Endothelial cell of umbilical vein (primary cell): ENCODE data around the gene INMT. TPM values are rescaled to one million over a fixed set of nuclear protein-coding genes. Genes with fewer than 3 reads are reported as not detected.

Source experiments
- BruUV-seq: library from RNA; stranded (reverse); fragments of 400-500 nt; replicated peaks from 2 replicates; lab custom pipeline; 2021; lab: Mats Ljungman, UMichigan
- CTCF ChIA-PET: fragments of 300-600, 350-600 bp; sonication (Branson Sonifier 250); formaldehyde crosslinking; loops from one replicate; lab custom pipeline; 2021; ENCODE audit warnings: antibody characterized with exemption, inconsistent platforms; lab: Charles Lee
- POLR2A ChIA-PET: fragments of 300-600, 350-600 bp; sonication (Branson Sonifier 250); formaldehyde crosslinking; loops from one replicate; lab custom pipeline; 2021; ENCODE audit warnings: antibody characterized with exemption, inconsistent platforms; lab: Charles Lee
- DNase-seq: peaks from one replicate; pipeline ENCODE4 v3.0.0-alpha.2; 2011; ENCODE audit warnings: low read depth, low spot score
- FAIRE-seq: peaks from 2 replicates; lab custom pipeline; 2011; peaks lifted over from hg19 to GRCh38; lab: Jason Lieb, UNC
- H2AFZ ChIP-seq: 2 replicates; pipeline ENCODE4 v1.6.0; 2012; ENCODE audit warnings: low read depth, low read length, control low read depth, inconsistent platforms
- H3K27ac ChIP-seq: 2 replicates; pipeline ENCODE4 v1.5.1; 2011; ENCODE audit warnings: low read depth, mild to moderate bottlenecking, control low read depth, low read length, moderate library complexity; ENCODE audit not compliant: insufficient read depth
- H3K27me3 ChIP-seq, 2 experiments: 2 replicates each; pipeline versions ENCODE4 v1.6.0 to v1.6.1; 2011; ENCODE audit warnings: low read length in 2 of 2, mixed read lengths in 1 of 2; ENCODE audit not compliant: control insufficient read depth in 2 of 2, insufficient read depth in 2 of 2
- H3K36me3 ChIP-seq, 2 experiments: 2 replicates in 1 of 2; 3 replicates in 1 of 2; pipeline ENCODE4 v1.5.1; 2011; ENCODE audit warnings: low read length in 2 of 2, mild to moderate bottlenecking in 1 of 2, moderate library complexity in 1 of 2; ENCODE audit not compliant: control insufficient read depth in 2 of 2, insufficient read depth in 2 of 2; ENCODE audit errors: extremely low read depth in 1 of 2
- H3K4me1 ChIP-seq: 3 replicates; pipeline ENCODE4 v1.5.1; 2011; ENCODE audit warnings: mild to moderate bottlenecking, low read length; ENCODE audit not compliant: control insufficient read depth, insufficient read depth; ENCODE audit errors: extremely low read depth
- H3K4me2 ChIP-seq: 2 replicates; pipeline ENCODE4 v1.6.1; 2011; ENCODE audit warnings: low read length, control low read depth, mixed read lengths; ENCODE audit not compliant: insufficient read depth
- H3K4me3 ChIP-seq, 3 experiments: fragments of 200-600 bp in 1 of 3; sonication (generic), shearing (Covaris generic) in 1 of 3; replicated peaks in 1 of 3; 2 replicates each; pipeline ENCODE4 v1.5.1; 2011 to 2016; ENCODE audit warnings: control low read depth in 3 of 3, low read length in 3 of 3, mild to moderate bottlenecking in 2 of 3, inconsistent platforms in 1 of 3, low read depth in 1 of 3, moderate library complexity in 1 of 3; ENCODE audit not compliant: insufficient read depth in 1 of 3
- H3K79me2 ChIP-seq: 2 replicates; pipeline ENCODE4 v1.6.0; 2012; ENCODE audit warnings: low read length, inconsistent platforms; ENCODE audit not compliant: control insufficient read depth, insufficient read depth
- H3K9ac ChIP-seq: replicated peaks from 2 replicates; pipeline ENCODE3; 2011; ENCODE audit warnings: low read length, control low read depth; ENCODE audit not compliant: insufficient read depth; ENCODE audit errors: extremely low read depth
- H3K9me1 ChIP-seq: replicated peaks from 3 replicates; pipeline ENCODE4 v1.6.0; 2011; ENCODE audit warnings: mild to moderate bottlenecking, low read length; ENCODE audit not compliant: control insufficient read depth, insufficient read depth; ENCODE audit errors: extremely low read depth
- H3K9me3 ChIP-seq: replicated peaks from 2 replicates; pipeline ENCODE4 v1.5.1; 2012; ENCODE audit warnings: low read length, inconsistent platforms; ENCODE audit not compliant: control insufficient read depth, insufficient read depth
- H4K20me1 ChIP-seq: replicated peaks from 2 replicates; pipeline ENCODE3; 2011; ENCODE audit warnings: mild to moderate bottlenecking, low read length; ENCODE audit not compliant: control insufficient read depth, insufficient read depth; ENCODE audit errors: extremely low read depth
- EZH2 ChIP-seq: IDR thresholded peaks from 2 replicates; pipeline ENCODE4 v1.6.1; 2012; ENCODE audit warnings: borderline replicate concordance, low read depth, mild to moderate bottlenecking, moderate library complexity, low read length, inconsistent platforms; ENCODE audit not compliant: severe bottlenecking
- FOS ChIP-seq: IDR thresholded peaks from 2 replicates; pipeline ENCODE4 v1.6.1; 2011; ENCODE audit warnings: mild to moderate bottlenecking, low read length, moderate library complexity, borderline replicate concordance; ENCODE audit not compliant: insufficient read depth
- GATA2 ChIP-seq: IDR thresholded peaks from 2 replicates; pipeline ENCODE4 v1.7.0; 2011; ENCODE audit warnings: low read depth, mild to moderate bottlenecking, moderate library complexity, mixed read lengths, low read length; ENCODE audit not compliant: insufficient read length, insufficient read depth
- JUN ChIP-seq: IDR thresholded peaks from 2 replicates; pipeline ENCODE4 v1.6.1; 2011; ENCODE audit warnings: borderline replicate concordance, low read depth; ENCODE audit not compliant: insufficient read length, insufficient read depth
- MYC ChIP-seq: IDR thresholded peaks from one replicate; pipeline ENCODE4 v1.6.1; 2011; ENCODE audit warnings: mild to moderate bottlenecking, low read depth, low read length
- POLR2AphosphoS5 ChIP-seq: IDR thresholded peaks from 2 replicates; pipeline ENCODE4 v1.6.1; 2012; ENCODE audit warnings: low read depth, mild to moderate bottlenecking, control low read depth, low read length, moderate library complexity; ENCODE audit not compliant: insufficient read depth
- dilution Hi-C: fragments of 300-500 bp; cut with MboI; formaldehyde crosslinking; loops from one replicate; pipeline ENCODE4 v1.15.0; 2019; ENCODE audit warnings: low sequenced_read_pairs; ENCODE audit not compliant: extremely low pct_ligation_motif_present
- intact Hi-C: fragments of 100-400 bp; cut with micrococcal nuclease; formaldehyde crosslinking; loops from one replicate; pipeline ENCODE4 v1.10.0; 2022
- polyA plus RNA-seq, 4 experiments: library from polyadenylated mRNA; depleted of rRNA in 3 of 4; stranded (reverse) in 3 of 4; unstranded in 1 of 4; fragments of >200 nt; gene quantifications; 2 replicates each; pipeline versions ENCODE4 v1.2.1 to v1.2.3, GENCODE V29; 2011 to 2012; ENCODE audit warnings: missing spikeins in 1 of 4
- total RNA-seq: library from RNA; stranded (reverse); gene quantifications from 2 replicates; pipeline ENCODE4 v1.2.3, GENCODE V29; 2021
- TF ChIP-seq, protein P1 (sequence below): IDR thresholded peaks from 2 replicates; pipeline ENCODE4 v1.6.1; 2011; ENCODE audit not compliant: insufficient read depth, insufficient read length

Gene INMT
- total and polyA plus RNA-seq, 2 donors (not counting 3 experiments of a cell fraction or from before 2014, with no cell fraction given) = not detected

DNA sequence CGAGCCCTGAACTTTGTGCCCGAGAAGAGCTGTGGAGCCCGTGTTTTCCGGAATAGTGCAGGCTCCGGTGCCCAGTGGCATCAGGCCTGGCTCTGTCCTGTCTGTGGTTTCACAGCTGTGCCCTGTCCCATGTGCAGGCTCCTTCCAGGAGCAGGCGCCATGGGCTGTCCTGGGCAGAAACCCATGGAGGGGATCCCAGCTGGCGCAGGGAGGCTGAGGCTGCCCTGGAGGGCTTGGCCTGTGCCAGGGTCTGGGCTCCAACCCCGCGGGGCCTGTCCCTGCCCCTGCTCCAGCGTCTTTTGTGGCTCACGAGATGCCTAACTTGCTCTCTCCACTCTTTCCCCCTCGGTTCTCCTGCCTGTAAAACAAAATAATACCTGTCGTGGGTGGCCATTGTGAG, 46.3 kb upstream of the INMT start:
- peaks cover 0 to 3% of the 10 kb centered on the region in 2 experiments for H3K27me3 ChIP-seq
- dilution Hi-C loops = no loop called here
- CTCF ChIA-PET = interaction anchor here (0.5 kb wide), 1 partner anchor 192 kb away, joined by 3 read pairs; no protein-coding TSS in a partner anchor

DNA sequence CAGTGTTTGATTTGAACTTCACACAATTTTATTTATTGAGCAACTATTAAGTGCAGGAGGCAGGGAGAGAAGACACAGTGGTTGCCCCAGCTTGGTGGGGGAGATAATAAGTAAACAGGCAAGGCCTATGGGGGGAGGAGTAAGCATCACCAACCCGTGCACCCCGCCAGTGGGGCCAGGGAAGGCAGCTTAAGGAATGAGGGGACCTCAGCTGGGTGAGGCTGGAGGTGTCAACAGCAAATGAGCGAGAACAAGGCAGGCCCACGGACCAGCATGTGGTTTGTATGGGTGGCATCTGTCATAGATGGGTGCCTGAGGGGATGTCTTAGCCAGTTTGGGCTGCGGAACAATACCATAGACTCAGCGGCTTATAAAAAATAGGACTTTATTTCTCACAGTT, 45.6 kb upstream of the INMT start:
- FAIRE-seq = no peak
- no peak overlapping the region for H3K27ac ChIP-seq
- no peak for DNase-seq
- H3K9me3 ChIP-seq = no peaks in the 10 kb centered on the region
- ChIA-PET POLR2A (no interaction called here), CTCF (interaction anchor here (0.5 kb wide), 1 partner anchor 191 kb away, joined by 3 read pairs; no protein-coding TSS in a partner anchor)
- no TSS peak for BruUV-seq
- peaks cover 0 to 3% of the 10 kb centered on the region in 2 experiments for H3K27me3 ChIP-seq
- no peak overlapping the region for H3K4me3 ChIP-seq
- H3K9ac ChIP-seq = no peak overlapping the region
- TF ChIP-seq POLR2AphosphoS5 (no peak), GATA2 (no peak)
- TF ChIP-seq, protein P1, sequence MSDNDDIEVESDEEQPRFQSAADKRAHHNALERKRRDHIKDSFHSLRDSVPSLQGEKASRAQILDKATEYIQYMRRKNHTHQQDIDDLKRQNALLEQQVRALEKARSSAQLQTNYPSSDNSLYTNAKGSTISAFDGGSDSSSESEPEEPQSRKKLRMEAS = no peak
- no peak overlapping the region for H2AFZ ChIP-seq
- H3K79me2 ChIP-seq = no peaks in the 10 kb centered on the region
- H3K36me3 ChIP-seq = no peaks in the 10 kb centered on the region
- no peaks in the 10 kb centered on the region for H3K9me1 ChIP-seq
- no peaks in the 10 kb centered on the region for H4K20me1 ChIP-seq
- dilution Hi-C loops = no loop called here
- H3K4me1 ChIP-seq = no peaks in the 10 kb centered on the region
- intact Hi-C loops = no loop called here
- no peak overlapping the region for H3K4me2 ChIP-seq

More for the DNA sequence above, 46.3 kb upstream of the INMT start:
- Histone ChIP-seq H3K9ac (no peak overlapping the region), H3K4me3 (no peak overlapping the region), H3K27ac (no peak overlapping the region), H3K4me1 (no peaks in the 10 kb centered on the region), H3K4me2 (no peak overlapping the region), H3K79me2 (no peaks in the 10 kb centered on the region), H4K20me1 (no peaks in the 10 kb centered on the region), H3K9me3 (no peaks in the 10 kb centered on the region), H3K36me3 (no peaks in the 10 kb centered on the region), H2AFZ (no peak overlapping the region), H3K9me1 (no peaks in the 10 kb centered on the region)
- FAIRE-seq (no peak), DNase-seq (no peak)
- POLR2A ChIA-PET = no interaction called here
- intact Hi-C loops = no loop called here
- no TSS peak for BruUV-seq
- TF ChIP-seq MYC (no peak), JUN (no peak), POLR2AphosphoS5 (no peak), GATA2 (no peak), FOS (no peak), EZH2 (no peak)
